Measurements from ENCODE around the gene ZNF217.

DNA sequence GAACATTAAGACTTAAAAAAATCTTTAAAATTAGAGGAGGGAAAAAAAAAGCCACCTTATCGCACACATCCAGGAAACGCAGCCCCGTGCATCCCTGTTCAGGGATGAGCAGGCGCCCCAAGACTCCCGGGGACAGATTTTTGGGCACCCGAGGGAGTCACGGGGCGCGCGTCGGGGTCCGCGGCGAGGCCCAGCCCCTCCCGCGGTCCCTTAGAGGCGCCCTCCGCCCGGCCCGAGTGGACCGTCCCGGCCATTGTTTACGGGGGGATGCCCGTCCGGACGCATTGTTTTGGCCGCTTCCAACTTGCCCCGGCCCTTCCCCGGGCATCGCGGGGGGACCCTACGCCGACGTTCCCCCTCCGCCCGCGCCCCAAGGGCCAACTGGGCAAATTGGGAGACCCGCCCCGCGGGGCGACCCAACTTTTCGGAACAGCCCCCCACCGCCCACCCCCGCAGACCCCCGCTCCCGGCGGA is 610 bp downstream of the ZNF217 start:
- TF ChIP-seq KDM1A (IDR thresholded peaks at IDR 0.05; ENCODE audit: borderline replicate concordance) (no peak), NR2C2 (IDR thresholded peaks at IDR 0.05; ENCODE audit: borderline replicate concordance, control insufficient read depth, insufficient read length, low read depth) (no peak), ZNF274 (IDR thresholded peaks at IDR 0.05; ENCODE audit: insufficient read depth, insufficient read length) (no peak), NR2C1 (IDR thresholded peaks at IDR 0.05) (no peak), NRF1 (conservative IDR thresholded peaks at IDR 0.05; ENCODE audit: low read depth, low read length) (no peak), KAT2A (conservative IDR thresholded peaks at IDR 0.05; ENCODE audit: control insufficient read depth, low read depth, low read length) (no peak), ZZZ3 (IDR thresholded peaks at IDR 0.05; ENCODE audit: control insufficient read depth, insufficient read length, low read depth) (no peak), JUND (IDR thresholded peaks at IDR 0.05; ENCODE audit: low read depth, low read length) (no peak), HCFC1 (IDR thresholded peaks at IDR 0.05; ENCODE audit: low read length) (no peak), FOXM1 (IDR thresholded peaks at IDR 0.05; ENCODE audit: low read depth, low read length) (no peak)
- TF ChIP-seq, protein P1, sequence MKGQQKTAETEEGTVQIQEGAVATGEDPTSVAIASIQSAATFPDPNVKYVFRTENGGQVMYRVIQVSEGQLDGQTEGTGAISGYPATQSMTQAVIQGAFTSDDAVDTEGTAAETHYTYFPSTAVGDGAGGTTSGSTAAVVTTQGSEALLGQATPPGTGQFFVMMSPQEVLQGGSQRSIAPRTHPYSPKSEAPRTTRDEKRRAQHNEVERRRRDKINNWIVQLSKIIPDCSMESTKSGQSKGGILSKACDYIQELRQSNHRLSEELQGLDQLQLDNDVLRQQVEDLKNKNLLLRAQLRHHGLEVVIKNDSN (IDR thresholded peaks at IDR 0.05; ENCODE audit: borderline replicate concordance, extremely low read length, insufficient read depth, low read depth, low read length): no peak
- TF ChIP-seq, protein P2, sequence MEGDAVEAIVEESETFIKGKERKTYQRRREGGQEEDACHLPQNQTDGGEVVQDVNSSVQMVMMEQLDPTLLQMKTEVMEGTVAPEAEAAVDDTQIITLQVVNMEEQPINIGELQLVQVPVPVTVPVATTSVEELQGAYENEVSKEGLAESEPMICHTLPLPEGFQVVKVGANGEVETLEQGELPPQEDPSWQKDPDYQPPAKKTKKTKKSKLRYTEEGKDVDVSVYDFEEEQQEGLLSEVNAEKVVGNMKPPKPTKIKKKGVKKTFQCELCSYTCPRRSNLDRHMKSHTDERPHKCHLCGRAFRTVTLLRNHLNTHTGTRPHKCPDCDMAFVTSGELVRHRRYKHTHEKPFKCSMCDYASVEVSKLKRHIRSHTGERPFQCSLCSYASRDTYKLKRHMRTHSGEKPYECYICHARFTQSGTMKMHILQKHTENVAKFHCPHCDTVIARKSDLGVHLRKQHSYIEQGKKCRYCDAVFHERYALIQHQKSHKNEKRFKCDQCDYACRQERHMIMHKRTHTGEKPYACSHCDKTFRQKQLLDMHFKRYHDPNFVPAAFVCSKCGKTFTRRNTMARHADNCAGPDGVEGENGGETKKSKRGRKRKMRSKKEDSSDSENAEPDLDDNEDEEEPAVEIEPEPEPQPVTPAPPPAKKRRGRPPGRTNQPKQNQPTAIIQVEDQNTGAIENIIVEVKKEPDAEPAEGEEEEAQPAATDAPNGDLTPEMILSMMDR (IDR thresholded peaks at IDR 0.05 in 2 of 3, conservative IDR thresholded peaks at IDR 0.05 in 1 of 3; ENCODE audit: control insufficient read depth in 2 of 3, extremely low read depth in 1 of 3, insufficient read depth in 1 of 3, low read depth in 3 of 3, low read length in 3 of 3): no peak

Measured in GM12878 (cell line).